Motor neuron (in vitro differentiated cells): Measurements from ENCODE around the gene CRISP2. TPM values are rescaled to one million over a fixed set of nuclear protein-coding genes. Genes with fewer than 3 reads are reported as not detected.
"Not testable (repeated sequence)": the region's sequence is repeated elsewhere in the genome, so short reads cannot be mapped to it uniquely, and the experiment has no call there.

Source experiments
- ATAC-seq, 8 experiments: fragments of 200-7000 bp; cut with Tn5 transposase; replicated peaks in 6 of 8; 2 replicates each; pipeline ENCODE4 v1.8.0; 2021; ENCODE audit warnings: mild to moderate bottlenecking in 8 of 8, moderate library complexity in 8 of 8
- H3K27ac ChIP-seq, 2 donors: fragments of 250-450 bp; sonication (Bioruptor Pico); 2 replicates each; pipeline ENCODE4 v1.9.0; 2021; ENCODE audit warnings: antibody characterized with exemption in 2 of 2, mild to moderate bottlenecking in 2 of 2, moderate library complexity in 1 of 2
- H3K4me1 ChIP-seq, 2 donors: fragments of 250-450 bp; sonication (Bioruptor Pico); replicated peaks in 1 of 2; 2 replicates each; pipeline ENCODE4 v1.6.1; 2021; ENCODE audit warnings: antibody characterized with exemption in 2 of 2, mild to moderate bottlenecking in 2 of 2, moderate library complexity in 1 of 2
- H3K4me3 ChIP-seq, 5 donors: fragments of 250-450 bp; sonication (Bioruptor Pico); 2 replicates each; pipeline ENCODE4 v1.9.0; 2021; ENCODE audit warnings: antibody characterized with exemption in 5 of 5, mild to moderate bottlenecking in 5 of 5, moderate library complexity in 4 of 5
- WGBS, 10 experiments: fragments of 450-650 bp; shearing (Covaris generic); methylation state at CpG; one replicate each; pipeline ENCODE4 v1.0.0; 2022; 5-methylcytosine and 5-hydroxymethylcytosine counted together
- in situ Hi-C, 9 experiments: fragments of 400-800 bp; cut with MboI; loops; one replicate each; pipeline ENCODE4 v1.15.0; 2021; ENCODE audit warnings: low sequenced_read_pairs in 9 of 9, low pct_unique_long_range_greater_than_20kb in 2 of 9; ENCODE audit not compliant: unreplicated experiment in 9 of 9
- total RNA-seq, 8 experiments: library from RNA; unstranded; fragments of 300-600 nt; gene quantifications; 2 replicates each; pipeline versions ENCODE4 v1.2.3 to v1.2.4, GENCODE V29; 2022

Gene CRISP2
- total RNA-seq, 8 experiments from 2014 or later = 0.29 TPM; not detected in 7

DNA sequence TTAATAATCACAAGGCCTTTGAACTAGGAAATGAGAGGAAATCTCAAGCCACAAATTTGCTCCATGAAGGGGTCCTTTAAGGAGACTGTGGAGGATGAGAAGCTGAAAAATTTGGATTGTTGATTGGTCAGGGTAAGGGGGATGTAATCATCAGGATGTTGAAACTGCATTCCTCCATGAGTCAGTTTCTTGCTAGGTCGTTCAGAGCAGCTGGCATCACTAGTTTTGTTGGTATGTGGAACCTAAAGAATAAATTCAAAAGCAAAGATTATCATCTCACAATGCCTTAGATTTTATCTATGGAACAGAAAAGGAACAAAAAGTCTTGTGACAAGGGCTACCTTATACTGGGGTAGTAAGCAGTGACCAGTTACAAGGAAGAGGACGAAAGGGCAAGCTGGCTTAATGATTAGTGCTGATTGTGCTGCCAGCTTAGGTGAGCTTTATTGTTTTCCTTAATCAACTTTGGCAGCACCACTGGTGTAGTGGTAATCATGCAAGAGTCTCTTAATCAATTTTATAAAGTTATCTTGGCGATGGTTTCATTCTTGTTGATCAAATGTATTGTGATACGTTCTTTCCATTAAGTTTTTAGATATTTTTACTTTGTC lies 36.6 kb downstream of the CRISP2 start:
- Histone ChIP-seq H3K27ac (no peak overlapping the region), H3K4me1 (no peaks in the 10 kb centered on the region), H3K4me3 (no peak overlapping the region)
- 0 to 82% (median 61%) methylated on average over 2 to 4 of the region's 4 CpGs; no CpG with 5 or more reads in 1 of the 10 experiments for WGBS, 10 experiments
- in situ Hi-C loops = no loop called here
- no peak for ATAC-seq

- in situ Hi-C loops = no loop called here
- no peak overlapping the region for H3K4me3 ChIP-seq
- no peak overlapping the region for H3K27ac ChIP-seq
- ATAC-seq = no peak
- WGBS, 10 experiments = 0 to 86% (median 47%) methylated on average over 1 of the region's 1 CpG; no CpG with 5 or more reads in 6 of the 10 experiments
- no peaks in the 10 kb centered on the region for H3K4me1 ChIP-seq
Measured at GRCh38 chr6:49675816-49676215, 37.5 kb downstream of the CRISP2 start.

DNA sequence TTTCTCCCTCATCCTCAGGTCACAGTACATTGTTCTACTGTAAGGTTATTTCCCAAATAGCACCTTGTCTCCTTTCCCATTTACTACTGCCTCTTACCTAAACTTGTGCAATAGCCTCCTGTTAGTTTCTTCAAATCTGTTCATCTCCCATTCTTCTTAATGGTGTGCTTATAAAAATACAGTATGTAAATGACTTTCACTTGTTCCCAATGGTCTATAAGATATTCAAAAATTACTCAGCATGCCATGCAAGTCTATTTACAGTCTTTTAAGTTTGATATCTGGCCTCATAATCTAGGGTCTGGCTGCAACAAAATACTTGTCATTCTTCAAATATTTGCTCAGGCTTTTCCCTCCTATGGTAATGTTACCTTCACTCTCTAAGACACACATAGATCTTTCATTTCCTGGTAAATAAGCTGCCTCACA lies 45.2 kb downstream of the CRISP2 start:
- in situ Hi-C loops = no loop called here
- ATAC-seq = no peak
- Histone ChIP-seq H3K4me3 (no peak overlapping the region), H3K4me1 (no peaks in the 10 kb centered on the region), H3K27ac (no peak overlapping the region)

DNA sequence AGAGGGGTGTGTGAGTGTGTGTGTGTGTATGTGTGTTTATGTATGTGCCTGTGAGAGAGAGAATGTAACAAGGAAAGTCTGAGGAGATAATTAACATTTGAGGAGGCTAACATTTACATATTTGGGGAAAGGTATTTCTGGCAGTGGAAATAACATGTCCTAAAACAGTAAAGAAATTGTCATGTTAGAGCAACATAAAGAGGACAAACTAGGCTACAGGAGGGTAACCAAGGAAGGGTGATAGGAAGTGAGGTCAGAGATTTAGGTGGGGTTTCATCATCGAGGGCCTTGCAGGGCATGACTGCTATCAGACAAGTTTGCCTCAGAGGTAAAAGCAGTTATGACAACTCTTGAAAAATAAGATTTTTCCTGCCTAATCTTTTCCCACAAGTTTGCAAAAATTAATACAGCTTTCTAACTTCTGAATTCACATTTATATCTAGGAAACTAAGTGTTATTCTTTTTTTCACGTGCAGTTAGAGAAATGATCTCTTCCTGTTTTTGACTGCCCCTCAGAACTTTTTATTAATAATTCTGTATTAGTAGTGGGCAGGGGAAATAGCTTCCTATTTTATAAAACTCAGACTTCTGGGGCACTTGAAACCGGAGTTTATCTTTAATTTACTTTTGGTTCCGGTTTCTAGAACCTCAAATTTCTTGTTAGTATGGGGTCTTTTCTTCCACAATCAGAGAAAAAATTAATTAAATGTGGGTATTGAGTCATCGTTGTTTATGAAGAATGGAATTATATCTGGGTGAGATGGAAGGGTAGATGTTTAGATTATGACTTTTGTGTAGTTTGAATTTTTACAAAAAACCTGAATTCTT lies 46.2 kb downstream of the CRISP2 start:
- no peaks in the 10 kb centered on the region for H3K4me1 ChIP-seq
- 0 to 93% (median 58%) methylated on average over 2 to 5 of the region's 5 CpGs for WGBS, 10 experiments
- H3K4me3 ChIP-seq = no peak overlapping the region
- in situ Hi-C loops = no loop called here
- ATAC-seq = no peak
- H3K27ac ChIP-seq = no peak overlapping the region

GRCh38 chr6:49666480-49666879 lies 46.9 kb downstream of the CRISP2 start:
- no peaks in the 10 kb centered on the region for H3K4me1 ChIP-seq
- in situ Hi-C loops = no loop called here
- no peak for ATAC-seq
- no peak overlapping the region for H3K27ac ChIP-seq
- H3K4me3 ChIP-seq = no peak overlapping the region
- WGBS, 10 experiments = 0 to 64% (median 31%) methylated on average over 1 of the region's 1 CpG; no CpG with 5 or more reads in 3 of the 10 experiments

DNA sequence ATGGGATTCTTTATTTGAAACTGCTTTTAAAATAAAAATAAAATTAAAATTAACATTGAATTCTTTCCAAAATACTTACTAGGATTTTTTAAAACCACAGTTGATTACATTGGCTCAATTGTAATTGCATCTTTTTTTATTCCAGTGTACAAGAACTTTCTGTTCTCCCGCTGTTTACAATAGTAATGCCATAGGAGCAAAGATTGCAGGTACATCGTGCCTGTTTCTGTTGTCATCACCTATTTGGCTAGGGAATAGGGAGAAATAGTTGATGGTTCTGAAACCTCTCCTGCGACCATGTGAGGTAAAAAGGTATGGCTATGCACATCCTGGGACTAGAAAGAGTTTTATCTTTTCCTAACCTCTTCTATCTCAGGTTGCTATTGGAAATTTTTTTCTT lies 48.5 kb downstream of the CRISP2 start:
- in situ Hi-C loops = no loop called here
- Histone ChIP-seq H3K4me1 (no peaks in the 10 kb centered on the region), H3K4me3 (no peak overlapping the region), H3K27ac (no peak overlapping the region)
- ATAC-seq = no peak
- WGBS, 10 experiments = 0 to 97% (median 69%) methylated on average over 1 to 3 of the region's 3 CpGs

DNA sequence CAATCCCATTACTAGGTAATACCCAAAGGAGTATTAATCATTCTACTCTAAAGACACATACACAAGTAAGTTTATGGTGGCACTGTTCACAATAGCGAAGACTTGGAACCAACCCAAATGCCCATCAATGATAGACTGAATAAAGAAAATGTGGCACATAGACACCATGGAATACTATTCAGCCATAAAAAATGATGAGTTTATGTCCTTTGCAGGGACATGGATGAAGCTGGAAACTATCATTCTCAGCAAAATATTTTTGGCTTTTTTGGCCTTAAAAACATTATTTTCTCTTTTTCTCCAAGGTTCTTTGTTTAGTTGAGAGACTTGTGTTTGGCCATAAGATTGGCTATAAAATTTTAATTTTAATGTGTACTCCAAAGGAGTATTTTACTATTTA lies 49.3 kb downstream of the CRISP2 start:
- WGBS, 10 experiments = 17 to 100% (median 100%) methylated on average over 1 of the region's 1 CpG; no CpG with 5 or more reads in 3 of the 10 experiments
- H3K4me3 ChIP-seq, in situ Hi-C loops, ATAC-seq, H3K4me1 ChIP-seq, H3K27ac ChIP-seq: not testable (repeated sequence)

- in situ Hi-C loops = no loop called here
- Histone ChIP-seq H3K4me1 (no peaks in the 10 kb centered on the region), H3K4me3 (no peak overlapping the region), H3K27ac (no peak overlapping the region)
- ATAC-seq = no peak
- WGBS, 10 experiments = 0 to 100% (median 83%) methylated on average over 1 of the region's 1 CpG; no CpG with 5 or more reads in 1 of the 10 experiments
Measured at GRCh38 chr6:49662892-49663261, 50.5 kb downstream of the CRISP2 start.

DNA sequence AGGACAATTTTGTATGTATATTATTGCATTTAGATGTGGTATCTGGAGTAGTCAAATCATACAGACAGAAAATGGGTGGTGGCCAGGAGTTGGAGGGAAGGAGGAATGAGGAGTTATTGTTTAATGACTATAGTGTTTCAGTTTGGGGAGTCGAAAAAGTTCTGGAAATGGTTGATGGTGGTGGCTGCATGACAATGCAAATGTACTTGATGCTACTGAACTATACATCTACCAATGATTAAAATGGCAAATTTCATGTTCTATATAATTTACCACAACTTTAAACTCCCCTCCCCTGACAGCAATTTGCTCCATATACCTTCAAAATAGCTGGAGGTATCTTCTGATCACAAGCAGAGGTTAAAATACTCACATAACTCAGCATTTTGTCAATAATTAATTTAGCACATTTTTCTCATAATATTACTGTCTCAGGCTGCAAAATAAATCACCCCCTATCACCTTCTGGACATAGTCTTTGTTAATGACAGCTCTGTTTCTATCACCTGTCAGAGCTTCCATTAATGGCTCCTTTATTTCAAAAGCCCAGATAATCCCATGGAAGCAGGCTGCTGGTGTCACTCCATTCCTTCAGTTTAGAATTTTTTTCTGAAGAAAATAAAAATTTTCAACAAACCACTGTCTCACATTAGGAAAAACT lies 51.0 kb downstream of the CRISP2 start:
- Histone ChIP-seq H3K4me1 (no peaks in the 10 kb centered on the region), H3K27ac (no peak overlapping the region), H3K4me3 (no peak overlapping the region)
- WGBS, 10 experiments = 30 to 100% (median 80%) methylated on average over 1 of the region's 1 CpG; no CpG with 5 or more reads in 5 of the 10 experiments
- in situ Hi-C loops = no loop called here
- no peak for ATAC-seq

GRCh38 chr6:49653942-49654341 lies 59.4 kb downstream of the CRISP2 start:
- no peak overlapping the region for H3K4me3 ChIP-seq
- in situ Hi-C loops = no loop called here
- no peak overlapping the region for H3K27ac ChIP-seq
- 0 to 86% methylated on average over 1 of the region's 1 CpG; no CpG with 5 or more reads in 8 of the 10 experiments for WGBS, 10 experiments
- H3K4me1 ChIP-seq = no peaks in the 10 kb centered on the region
- no peak for ATAC-seq

- Histone ChIP-seq H3K4me1 (no peaks in the 10 kb centered on the region), H3K27ac (no peak overlapping the region), H3K4me3 (no peak overlapping the region)
- no peak for ATAC-seq
- WGBS, 10 experiments = 31 to 86% (median 64%) methylated on average over 1 to 2 of the region's 2 CpGs
- in situ Hi-C loops = no loop called here
Measured at GRCh38 chr6:49653438-49653837, 59.9 kb downstream of the CRISP2 start.

DNA sequence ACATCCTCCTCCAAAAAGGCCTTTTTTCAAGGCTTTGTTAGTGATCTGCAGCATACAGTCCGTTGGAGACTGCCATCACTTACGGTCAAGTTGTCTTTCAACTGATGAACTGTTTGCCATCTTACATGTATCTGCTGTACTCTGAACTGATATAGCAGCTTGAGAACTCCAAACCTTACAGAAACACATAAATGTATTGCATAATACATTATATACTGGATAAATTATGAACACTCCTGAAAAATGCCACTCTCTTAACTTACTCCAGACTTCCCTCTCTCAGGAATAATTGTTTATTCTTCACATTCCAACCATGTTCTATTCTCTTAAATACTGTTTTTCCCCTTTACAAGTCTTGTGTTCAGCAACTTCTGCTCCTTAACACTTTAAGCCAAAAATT lies 62.1 kb downstream of the CRISP2 start:
- no peak overlapping the region for H3K4me3 ChIP-seq
- in situ Hi-C loops = no loop called here
- no peak for ATAC-seq
- no peak overlapping the region for H3K27ac ChIP-seq
- H3K4me1 ChIP-seq = no peaks in the 10 kb centered on the region
- 7 to 100% (median 46%) methylated on average over 1 to 2 of the region's 2 CpGs; no CpG with 5 or more reads in 1 of the 10 experiments for WGBS, 10 experiments

GRCh38 chr6:49649988-49650387 lies 63.4 kb downstream of the CRISP2 start:
- Histone ChIP-seq H3K4me3 (no peak overlapping the region), H3K4me1 (no peaks in the 10 kb centered on the region), H3K27ac (no peak overlapping the region)
- no peak for ATAC-seq
- WGBS, 10 experiments = 13 to 100% (median 81%) methylated on average over 1 of the region's 1 CpG; no CpG with 5 or more reads in 1 of the 10 experiments
- in situ Hi-C loops = loop anchor here in 2 of 9 experiments (25.0 kb wide), 2 partner anchors 187 to 387 kb away; partner anchors contain the start of gene DEFB112 (in 1 of the 2)
